ENCODE data around the gene PPFIA1. TPM values are rescaled to one million over a fixed set of nuclear protein-coding genes. Genes with fewer than 3 reads are reported as not detected.
A peak's percentile ranks its signal among the peaks of the same experiment; 100 is the strongest.

Gene PPFIA1
- total and polyA plus RNA-seq, 2 of the 13 experiments (the other 11 are each of a cell fraction or from before 2014, with no cell fraction given), result 29.9 to 45.2 TPM

DNA sequence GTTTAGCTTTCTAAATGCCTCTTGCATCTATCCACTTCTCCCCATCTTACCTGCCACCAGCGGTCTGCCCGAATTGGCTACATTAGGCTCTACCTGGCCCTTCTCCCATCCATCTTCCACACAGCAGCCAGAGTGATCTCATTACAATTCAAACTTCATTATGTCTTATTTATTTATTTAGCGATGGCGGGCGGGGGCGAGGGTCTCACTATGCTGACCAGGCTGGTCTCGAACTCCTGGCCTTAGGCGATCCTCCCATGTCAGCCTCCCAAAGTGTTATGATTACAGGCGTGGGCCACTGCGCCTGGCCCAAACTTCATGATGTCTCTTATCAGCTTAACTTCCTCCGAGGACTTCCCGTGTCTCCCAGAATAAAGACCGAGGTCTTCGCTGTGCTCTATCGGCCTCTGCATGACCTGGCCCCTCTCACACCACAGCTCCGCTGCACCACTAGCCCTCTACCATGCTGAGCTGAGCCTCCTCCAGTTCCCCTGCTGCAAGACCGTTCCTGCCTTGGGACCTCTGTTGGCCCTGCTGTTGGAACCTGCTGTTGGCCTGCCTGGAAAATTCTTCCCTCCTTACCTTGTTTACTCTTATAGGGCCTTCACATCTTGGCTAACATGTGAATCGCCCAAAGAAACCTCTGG is 127.0 kb downstream of the PPFIA1 start (continued):
- TF ChIP-seq NR1H2 (CRISPR knock-in tag; IDR thresholded peaks at IDR 0.05; ENCODE audit: borderline replicate concordance, low read depth), result no peak
- TF ChIP-seq, protein P1, sequence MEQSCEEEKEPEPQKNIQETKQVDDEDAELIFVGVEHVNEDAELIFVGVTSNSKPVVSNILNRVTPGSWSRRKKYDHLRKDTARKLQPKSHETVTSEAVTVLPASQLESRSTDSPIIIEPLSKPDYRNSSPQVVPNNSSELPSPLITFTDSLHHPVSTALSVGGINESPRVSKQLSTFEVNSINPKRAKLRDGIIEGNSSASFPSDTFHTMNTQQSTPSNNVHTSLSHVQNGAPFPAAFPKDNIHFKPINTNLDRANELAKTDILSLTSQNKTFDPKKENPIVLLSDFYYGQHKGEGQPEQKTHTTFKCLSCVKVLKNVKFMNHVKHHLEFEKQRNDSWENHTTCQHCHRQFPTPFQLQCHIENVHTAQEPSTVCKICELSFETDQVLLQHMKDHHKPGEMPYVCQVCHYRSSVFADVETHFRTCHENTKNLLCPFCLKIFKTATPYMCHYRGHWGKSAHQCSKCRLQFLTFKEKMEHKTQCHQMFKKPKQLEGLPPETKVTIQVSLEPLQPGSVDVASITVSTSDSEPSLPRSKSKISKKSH (CRISPR knock-in tag; IDR thresholded peaks at IDR 0.05; ENCODE audit: borderline replicate concordance), result no peak
- no peak for TF ChIP-seq TFDP2 (CRISPR knock-in tag; IDR thresholded peaks at IDR 0.05)
- TF ChIP-seq DNMT1 (CRISPR knock-in tag; IDR thresholded peaks at IDR 0.05), result no peak
- no peak for TF ChIP-seq HIVEP1 (CRISPR knock-in tag; IDR thresholded peaks at IDR 0.05)
- TF ChIP-seq ELF3 (CRISPR knock-in tag; IDR thresholded peaks at IDR 0.05), result no peak
- no peak for TF ChIP-seq ZNF232 (CRISPR knock-in tag; IDR thresholded peaks at IDR 0.05; ENCODE audit: borderline replicate concordance)
- TF ChIP-seq ZNF709 (CRISPR knock-in tag; IDR thresholded peaks at IDR 0.05), result no peak
- TF ChIP-seq MIER2 (CRISPR knock-in tag; IDR thresholded peaks at IDR 0.05), result no peak
- no peak for TF ChIP-seq PCBP1 (IDR thresholded peaks at IDR 0.05; ENCODE audit: borderline replicate concordance, low read depth, low read length)
- no peak for TF ChIP-seq ZNF160 (CRISPR knock-in tag; IDR thresholded peaks at IDR 0.05)
- no peak for TF ChIP-seq TRIM24 (CRISPR knock-in tag; IDR thresholded peaks at IDR 0.05)
- TF ChIP-seq, protein P2, sequence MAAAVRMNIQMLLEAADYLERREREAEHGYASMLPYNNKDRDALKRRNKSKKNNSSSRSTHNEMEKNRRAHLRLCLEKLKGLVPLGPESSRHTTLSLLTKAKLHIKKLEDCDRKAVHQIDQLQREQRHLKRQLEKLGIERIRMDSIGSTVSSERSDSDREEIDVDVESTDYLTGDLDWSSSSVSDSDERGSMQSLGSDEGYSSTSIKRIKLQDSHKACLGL (CRISPR knock-in tag; IDR thresholded peaks at IDR 0.05), result no peak
- no peak for TF ChIP-seq JARID2 (CRISPR knock-in tag; IDR thresholded peaks at IDR 0.05; ENCODE audit: insufficient replicate concordance)
- no peak for TF ChIP-seq AGO2 (optimal IDR thresholded peaks at IDR 0.05; ENCODE audit: low read depth, low read length)
- TF ChIP-seq PHB2 (IDR thresholded peaks at IDR 0.05; ENCODE audit: partially characterized antibody), result no peak
- TF ChIP-seq MEF2D (CRISPR knock-in tag; IDR thresholded peaks at IDR 0.05), result 0 out of 2 replicates have a peak, but pooled peaks have one; percentile 3
- TF ChIP-seq FIP1L1 (IDR thresholded peaks at IDR 0.05; ENCODE audit: borderline replicate concordance, insufficient read depth, low read depth, low read length), result no peak
- TF ChIP-seq ZFY (CRISPR knock-in tag; IDR thresholded peaks at IDR 0.05), result peak; percentile 10; the same call in 1 of the 2 replicates
- no peak for TF ChIP-seq ASH2L (IDR thresholded peaks at IDR 0.05; ENCODE audit: insufficient read length, low read depth, low read length)
- TF ChIP-seq MAZ (IDR thresholded peaks at IDR 0.05; ENCODE audit: borderline replicate concordance, low read depth, low read length), result no peak
- TF ChIP-seq MAZ (CRISPR knock-in tag; IDR thresholded peaks at IDR 0.05; ENCODE audit: low read depth), result no peak
- no peak for TF ChIP-seq REXO4 (CRISPR knock-in tag; IDR thresholded peaks at IDR 0.05; ENCODE audit: borderline replicate concordance)
- no peak for TF ChIP-seq HCFC1 (IDR thresholded peaks at IDR 0.05; ENCODE audit: low read depth, low read length)
- TF ChIP-seq MYC (CRISPR knock-in tag; IDR thresholded peaks at IDR 0.05; ENCODE audit: borderline replicate concordance), result no peak
- TF ChIP-seq ZNF484 (CRISPR knock-in tag; IDR thresholded peaks at IDR 0.05; ENCODE audit: borderline replicate concordance, low read depth), result no peak
- TF ChIP-seq HOXA9 (CRISPR knock-in tag; IDR thresholded peaks at IDR 0.05; ENCODE audit: borderline replicate concordance), result no peak
- no peak for TF ChIP-seq MATR3 (CRISPR knock-in tag; IDR thresholded peaks at IDR 0.05)
- no peak for TF ChIP-seq GFI1 (CRISPR knock-in tag; IDR thresholded peaks at IDR 0.05; ENCODE audit: borderline replicate concordance)

All from HepG2 (cell line).